ENCODE data around the gene REP15.

DNA sequence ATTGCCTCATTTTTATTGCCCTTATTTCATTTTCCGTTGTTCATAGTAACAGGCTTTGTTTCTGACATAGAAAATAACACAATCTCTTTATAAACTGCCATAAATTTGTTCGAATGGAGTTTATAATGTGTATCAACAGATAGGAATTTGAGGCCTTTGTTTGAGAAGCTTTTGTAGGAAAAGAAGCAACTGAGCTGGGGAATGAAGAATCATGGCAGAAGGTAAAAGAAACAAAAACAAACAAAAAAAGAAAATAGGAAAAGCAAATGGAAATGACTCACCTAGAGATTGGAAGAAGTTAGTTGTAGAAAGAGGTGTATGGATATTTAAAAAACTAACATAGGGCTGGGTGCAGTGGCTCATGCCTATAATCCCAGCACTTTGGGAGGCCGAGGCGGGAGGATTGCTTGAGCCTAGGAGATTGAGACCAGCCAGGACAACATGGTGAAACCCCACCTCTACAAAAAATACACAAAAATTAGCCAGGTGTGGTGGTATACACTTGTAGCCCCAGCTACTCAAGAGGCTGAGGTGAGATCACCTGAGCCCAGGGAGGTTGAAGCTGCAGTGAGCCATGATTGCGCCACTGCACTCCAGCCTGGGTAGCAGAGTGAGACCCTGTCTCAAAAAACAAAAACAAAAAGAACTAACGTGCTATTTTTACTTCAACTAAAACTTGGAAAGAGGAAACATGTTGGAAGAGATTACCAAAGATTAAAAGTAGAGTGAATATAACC, 523 bp upstream of the REP15 start:
- no peak for TF ChIP-seq POLR2AphosphoS5 (IDR thresholded peaks at IDR 0.05; ENCODE audit: low read depth, low read length)
- no peak for TF ChIP-seq TAF1 (IDR thresholded peaks at IDR 0.05; ENCODE audit: low read depth, low read length)
- no peak for TF ChIP-seq PAX5 (IDR thresholded peaks at IDR 0.05; ENCODE audit: insufficient read depth, low read length, severe bottlenecking)
- TF ChIP-seq POLR2A (IDR thresholded peaks at IDR 0.05; ENCODE audit: low read depth, low read length) = no peak
- TF ChIP-seq SPI1 (IDR thresholded peaks at IDR 0.05; ENCODE audit: low read depth, low read length) = no peak
- no peak for TF ChIP-seq POU2F2 (IDR thresholded peaks at IDR 0.05; ENCODE audit: low read depth, low read length)

All from GM12891 (cell line).